Measurements from ENCODE around the gene FOXK1. TPM values are rescaled to one million over a fixed set of nuclear protein-coding genes. Genes with fewer than 3 reads are reported as not detected.
"Not testable (repeated sequence)": the region's sequence is repeated elsewhere in the genome, so short reads cannot be mapped to it uniquely, and the experiment has no call there.

Gene FOXK1
- total RNA-seq, 1 donor from 2014 or later = 35.6 TPM

- Mint-ChIP-seq H3K4me3 (ENCODE audit: low read depth) (no peak overlapping the region), H3K27me3 (ENCODE audit: low read depth) (no peaks in the 10 kb centered on the region), H3K4me1 (ENCODE audit: low read depth) (no peaks in the 10 kb centered on the region), H3K27ac (no peak overlapping the region), H3K36me3 (ENCODE audit: low read depth) (peaks cover 23% of the 10 kb centered on the region), H3K9me3 (no peaks in the 10 kb centered on the region)
- intact Hi-C loops (cut with micrococcal nuclease) = no loop called here
- no peak for DNase-seq (ENCODE audit: low spot score)
Observed at GRCh38 chr7:4786015-4786414, 103.9 kb downstream of the FOXK1 start.

DNA sequence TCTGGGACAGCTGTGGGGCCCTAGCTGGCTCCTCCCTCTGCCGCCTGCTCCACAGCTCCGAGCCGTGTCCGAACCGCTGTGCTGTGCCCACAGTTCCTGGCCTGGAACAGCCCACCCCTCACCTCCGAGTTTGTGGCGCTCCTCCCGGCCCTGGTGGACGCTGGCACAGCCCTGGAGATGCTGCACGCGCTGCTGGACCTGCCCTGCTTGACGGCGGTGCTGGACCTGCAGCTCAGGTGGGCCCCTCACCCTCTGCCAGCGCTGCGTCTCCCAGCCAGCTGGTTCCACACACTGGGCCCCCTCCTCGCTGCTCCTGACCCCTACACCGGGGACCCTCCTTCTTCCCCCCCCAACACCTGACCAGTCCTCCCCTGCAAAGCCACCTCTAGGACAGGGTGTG lies 105.4 kb downstream of the FOXK1 start:
- intact Hi-C loops (cut with micrococcal nuclease) = no loop called here
- Mint-ChIP-seq H3K9me3 (no peaks in the 10 kb centered on the region), H3K27ac (no peak overlapping the region), H3K27me3 (ENCODE audit: low read depth) (no peaks in the 10 kb centered on the region), H3K4me1 (ENCODE audit: low read depth) (no peaks in the 10 kb centered on the region), H3K4me3 (ENCODE audit: low read depth) (no peak overlapping the region), H3K36me3 (ENCODE audit: low read depth) (peaks cover 18% of the 10 kb centered on the region)
- no peak for DNase-seq (ENCODE audit: low spot score)

GRCh38 chr7:4787947-4788626 lies 106.0 kb downstream of the FOXK1 start:
- no peaks in the 10 kb centered on the region for H3K27me3 Mint-ChIP-seq (ENCODE audit: low read depth)
- H3K4me1 Mint-ChIP-seq (ENCODE audit: low read depth) = no peaks in the 10 kb centered on the region
- intact Hi-C loops (cut with micrococcal nuclease) = no loop called here

GRCh38 chr7:4788627-4789189 lies 106.6 kb downstream of the FOXK1 start:
- Mint-ChIP-seq H3K36me3 (ENCODE audit: low read depth) (peaks cover 18% of the 10 kb centered on the region), H3K4me3 (ENCODE audit: low read depth) (no peak overlapping the region), H3K27ac (no peak overlapping the region), H3K27me3 (ENCODE audit: low read depth) (no peaks in the 10 kb centered on the region), H3K9me3 (no peaks in the 10 kb centered on the region), H3K4me1 (ENCODE audit: low read depth) (no peaks in the 10 kb centered on the region)
- intact Hi-C loops (cut with micrococcal nuclease) = no loop called here
- DNase-seq (ENCODE audit: low spot score) = no peak

More at GRCh38 chr7:4787947-4788626, 106.0 kb downstream of the FOXK1 start:
- DNase-seq (ENCODE audit: low spot score) = no peak
- Mint-ChIP-seq H3K27ac (no peak overlapping the region), H3K4me3 (ENCODE audit: low read depth) (no peak overlapping the region), H3K9me3 (no peaks in the 10 kb centered on the region), H3K36me3 (ENCODE audit: low read depth) (peaks cover 18% of the 10 kb centered on the region)

DNA sequence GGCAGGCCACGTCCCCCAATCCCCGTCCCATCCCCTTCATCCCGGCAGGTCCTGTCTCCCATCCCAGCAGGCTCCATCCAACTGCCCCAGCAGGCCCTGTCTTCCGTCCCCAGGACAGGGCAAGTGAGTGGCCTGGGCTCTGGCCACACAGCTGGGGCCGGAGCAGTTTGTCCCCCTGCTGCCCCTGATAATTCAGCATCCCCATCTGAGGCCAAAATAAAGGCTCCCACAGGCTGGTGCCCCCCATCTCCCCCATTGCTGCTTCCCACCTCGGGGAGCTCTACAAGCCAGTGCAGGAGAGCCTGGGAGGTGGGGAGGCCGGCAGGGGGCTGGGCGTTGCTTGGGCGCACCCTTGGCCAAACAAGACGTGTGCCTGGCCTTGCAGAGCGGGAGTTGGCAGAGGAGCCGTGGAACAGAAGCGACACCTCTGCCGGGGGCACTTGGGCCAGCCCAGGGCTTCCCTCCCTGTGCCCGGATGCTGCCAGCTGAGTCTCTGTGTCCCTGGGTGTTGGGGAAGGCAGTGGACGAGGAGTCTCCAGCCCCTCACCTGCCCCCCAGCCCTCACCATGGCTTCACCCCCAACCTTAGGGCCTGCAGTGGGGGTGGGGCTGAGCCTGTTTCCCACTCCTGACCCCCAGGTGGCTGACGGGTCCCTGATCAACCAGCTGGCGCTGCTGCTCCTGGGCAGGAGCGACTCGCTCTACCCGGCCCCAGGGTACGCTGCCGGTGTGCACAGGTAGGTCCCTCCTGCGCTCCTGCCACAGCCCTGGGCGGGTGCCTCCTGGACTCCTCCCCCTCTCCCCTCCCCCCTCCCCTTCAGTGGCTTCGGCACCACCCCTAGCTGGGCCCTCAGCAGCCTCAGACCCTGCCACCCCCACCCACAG lies 107.3 kb downstream of the FOXK1 start:
- Mint-ChIP-seq H3K27me3 (ENCODE audit: low read depth) (no peaks in the 10 kb centered on the region), H3K27ac (no peak overlapping the region), H3K4me3 (ENCODE audit: low read depth) (no peak overlapping the region), H3K36me3 (ENCODE audit: low read depth) (peaks cover 20% of the 10 kb centered on the region), H3K9me3 (no peaks in the 10 kb centered on the region), H3K4me1 (ENCODE audit: low read depth) (peaks cover 2% of the 10 kb centered on the region)
- DNase-seq (ENCODE audit: low spot score) = no peak
- intact Hi-C loops (cut with micrococcal nuclease) = no loop called here

DNA sequence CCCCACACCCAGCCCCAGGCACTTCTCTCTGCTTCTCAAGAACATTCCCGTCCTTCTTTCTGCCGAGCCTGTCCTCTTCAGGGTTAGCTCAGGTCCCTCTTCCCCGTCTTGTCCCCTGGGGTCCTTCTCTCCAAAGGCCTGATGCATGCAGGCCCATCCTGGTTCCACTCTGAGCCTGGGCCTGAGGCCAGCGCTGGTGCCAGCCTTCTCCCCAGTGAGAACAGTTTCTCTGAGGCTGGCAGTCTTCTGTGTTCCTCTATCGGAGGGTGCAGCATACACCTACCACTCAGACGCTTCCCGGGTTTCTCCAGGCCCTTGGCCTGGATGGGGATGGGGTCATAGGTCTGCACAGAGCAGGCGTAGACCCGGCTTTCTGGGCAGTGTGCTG lies 108.0 kb downstream of the FOXK1 start:
- Mint-ChIP-seq H3K27me3 (ENCODE audit: low read depth) (no peaks in the 10 kb centered on the region), H3K4me3 (ENCODE audit: low read depth) (no peak overlapping the region), H3K36me3 (ENCODE audit: low read depth) (peaks cover 24% of the 10 kb centered on the region), H3K9me3 (no peaks in the 10 kb centered on the region), H3K4me1 (ENCODE audit: low read depth) (peaks cover 2% of the 10 kb centered on the region), H3K27ac (no peak overlapping the region)
- intact Hi-C loops (cut with micrococcal nuclease) = no loop called here
- DNase-seq (ENCODE audit: low spot score) = no peak

GRCh38 chr7:4790516-4790991 lies 108.5 kb downstream of the FOXK1 start:
- intact Hi-C loops (cut with micrococcal nuclease) = no loop called here
- DNase-seq (ENCODE audit: low spot score) = no peak
- H3K36me3 Mint-ChIP-seq (ENCODE audit: low read depth) = peaks cover 24% of the 10 kb centered on the region
- H3K27me3 Mint-ChIP-seq (ENCODE audit: low read depth) = no peaks in the 10 kb centered on the region
- peaks cover 2% of the 10 kb centered on the region for H3K4me1 Mint-ChIP-seq (ENCODE audit: low read depth)
- no peak overlapping the region for H3K4me3 Mint-ChIP-seq (ENCODE audit: low read depth)
- no peak overlapping the region for H3K27ac Mint-ChIP-seq
- no peaks in the 10 kb centered on the region for H3K9me3 Mint-ChIP-seq

GRCh38 chr7:4791101-4791737 lies 109.1 kb downstream of the FOXK1 start:
- Mint-ChIP-seq H3K27ac (no peak overlapping the region), H3K4me3 (ENCODE audit: low read depth) (no peak overlapping the region), H3K4me1 (ENCODE audit: low read depth) (peaks cover 2% of the 10 kb centered on the region), H3K27me3 (ENCODE audit: low read depth) (no peaks in the 10 kb centered on the region), H3K9me3 (no peaks in the 10 kb centered on the region), H3K36me3 (ENCODE audit: low read depth) (peaks cover 20% of the 10 kb centered on the region)
- DNase-seq (ENCODE audit: low spot score) = no peak
- intact Hi-C loops (cut with micrococcal nuclease) = no loop called here

DNA sequence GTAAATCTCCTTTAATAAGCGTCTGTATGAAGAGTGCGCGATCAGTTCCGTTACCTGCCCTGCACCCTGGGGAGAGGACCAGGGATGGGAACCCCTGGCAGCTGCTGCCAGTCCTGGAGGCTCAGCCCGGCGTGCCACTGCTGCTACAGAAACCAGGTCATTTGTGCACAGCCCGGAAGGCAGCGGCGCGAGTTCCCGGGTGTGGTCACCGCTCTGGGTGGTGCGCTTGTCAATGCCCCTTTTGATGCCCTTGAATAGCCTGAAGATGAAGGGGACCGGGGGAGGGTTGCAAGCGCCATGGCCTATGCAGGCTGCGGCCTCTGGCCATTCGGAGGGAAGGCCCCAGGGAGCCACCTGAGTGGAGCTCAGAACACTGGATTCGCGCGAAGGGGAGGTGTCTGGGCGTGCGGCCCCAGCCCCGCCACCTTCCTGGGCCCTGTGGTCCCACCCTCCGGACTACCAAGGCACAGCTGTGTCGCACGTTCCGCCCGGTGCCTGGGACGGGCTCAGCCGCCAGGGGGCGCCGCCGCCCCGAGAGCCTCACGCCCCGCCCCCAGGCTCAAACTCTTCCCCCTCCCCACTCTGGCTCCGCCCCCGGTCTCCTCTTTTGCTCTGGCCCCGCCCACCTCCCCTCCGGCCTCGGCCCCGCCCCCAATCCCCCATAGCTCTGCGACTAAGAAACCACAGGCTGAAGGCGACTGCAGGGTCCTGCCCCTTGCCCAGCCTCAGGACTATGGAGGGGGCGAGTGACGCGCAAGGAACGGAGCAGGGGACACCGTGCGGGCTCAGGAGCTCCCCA lies 109.8 kb downstream of the FOXK1 start:
- peaks cover 2% of the 10 kb centered on the region for H3K4me1 Mint-ChIP-seq (ENCODE audit: low read depth)
- H3K9me3 Mint-ChIP-seq = no peaks in the 10 kb centered on the region
- H3K27me3 Mint-ChIP-seq (ENCODE audit: low read depth) = no peaks in the 10 kb centered on the region
- no peak overlapping the region for H3K27ac Mint-ChIP-seq
- H3K36me3 Mint-ChIP-seq (ENCODE audit: low read depth) = peaks cover 20% of the 10 kb centered on the region
- peak; percentile 71 for DNase-seq (ENCODE audit: low spot score)
- no peak overlapping the region for H3K4me3 Mint-ChIP-seq (ENCODE audit: low read depth)
- intact Hi-C loops (cut with micrococcal nuclease) = no loop called here

- intact Hi-C loops (cut with micrococcal nuclease) = no loop called here
- H3K27ac Mint-ChIP-seq = no peak overlapping the region
- H3K36me3 Mint-ChIP-seq (ENCODE audit: low read depth) = peaks cover 19% of the 10 kb centered on the region
- H3K9me3 Mint-ChIP-seq = no peaks in the 10 kb centered on the region
- H3K4me1 Mint-ChIP-seq (ENCODE audit: low read depth) = peaks cover 2% of the 10 kb centered on the region
- H3K27me3 Mint-ChIP-seq (ENCODE audit: low read depth) = no peaks in the 10 kb centered on the region
- no peak for DNase-seq (ENCODE audit: low spot score)
- H3K4me3 Mint-ChIP-seq (ENCODE audit: low read depth) = no peak overlapping the region
Observed at GRCh38 chr7:4792537-4793126, 110.5 kb downstream of the FOXK1 start.

DNA sequence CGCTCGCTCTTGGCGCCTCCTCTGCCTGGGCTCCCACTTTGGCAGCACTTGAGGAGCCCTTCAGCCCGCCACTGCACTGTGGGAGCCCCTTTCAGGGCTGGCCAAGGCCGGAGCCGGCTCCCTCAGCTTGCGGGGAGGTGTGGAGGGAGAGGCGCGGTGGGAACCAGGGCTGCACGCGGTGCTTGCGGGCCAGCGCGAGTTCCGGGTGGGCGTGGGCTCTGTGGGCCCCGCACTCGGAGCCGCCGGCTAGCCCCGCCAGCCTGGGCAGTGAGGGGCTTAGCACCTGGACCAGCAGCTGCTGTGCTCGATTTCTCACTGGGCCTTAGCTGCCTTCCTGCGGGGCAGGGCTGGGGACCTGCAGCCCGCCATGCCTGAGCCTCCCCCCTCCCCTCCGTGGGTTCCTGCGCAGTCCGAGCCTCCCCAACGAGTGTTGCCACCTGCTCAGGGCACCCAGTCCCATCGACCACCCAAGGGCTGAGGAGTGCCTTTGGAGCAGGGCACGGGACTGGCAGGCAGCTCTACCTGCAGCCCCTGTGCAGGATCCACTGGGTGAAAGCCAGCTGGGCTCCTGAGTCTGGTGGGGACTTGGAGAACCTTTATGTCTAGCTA lies 111.4 kb downstream of the FOXK1 start:
- H3K4me1 Mint-ChIP-seq (ENCODE audit: low read depth); intact Hi-C loops (cut with micrococcal nuclease); H3K9me3 Mint-ChIP-seq; DNase-seq (ENCODE audit: low spot score); H3K4me3 Mint-ChIP-seq (ENCODE audit: low read depth); H3K27me3 Mint-ChIP-seq (ENCODE audit: low read depth); H3K27ac Mint-ChIP-seq: not testable (repeated sequence)
- peaks cover 15% of the 10 kb centered on the region for H3K36me3 Mint-ChIP-seq (ENCODE audit: low read depth)

Measured in activated T-helper 2 cell treated with anti-CD3 and anti-CD28 coated beads, Interferon-gamma antibody, Interleukin-2, Interleukin-4, amounts not matched to agents 10 μg/mL and 5 μg/mL and 100 μg/mL, durations not matched to agents 14 hours and 24 hours and 36 hours (primary cell).